Astrocyte (in vitro differentiated cells and primary cell): Measurements from ENCODE around the gene CDYL. TPM values are rescaled to one million over a fixed set of nuclear protein-coding genes. Genes with fewer than 3 reads are reported as not detected.

ENCODE experiments used
- DNase-seq: peaks from one replicate; pipeline ENCODE4 v3.0.0-alpha.2; 2010; ENCODE audit warnings: low read depth
- FAIRE-seq: peaks from 2 replicates; lab custom pipeline; 2011; peaks lifted over from hg19 to GRCh38; lab: Jason Lieb, UNC
- H2AFZ ChIP-seq: 2 replicates; pipeline ENCODE4 v1.6.0; 2012; ENCODE audit warnings: low read depth, low read length, inconsistent platforms
- H3K27ac ChIP-seq: 2 replicates; pipeline ENCODE4 v1.5.1; 2011; ENCODE audit warnings: low read depth, low read length, inconsistent platforms
- H3K27me3 ChIP-seq: 2 replicates; pipeline ENCODE4 v1.6.0; 2011; ENCODE audit warnings: low read length, inconsistent platforms; ENCODE audit not compliant: insufficient read depth
- H3K36me3 ChIP-seq: 2 replicates; pipeline ENCODE4 v1.5.1; 2011; ENCODE audit warnings: low read length, inconsistent platforms; ENCODE audit not compliant: insufficient read depth
- H3K4me1 ChIP-seq: 2 replicates; pipeline ENCODE4 v1.5.1; 2011; ENCODE audit warnings: low read length, inconsistent platforms; ENCODE audit not compliant: insufficient read depth
- H3K4me2 ChIP-seq: 2 replicates; pipeline ENCODE4 v1.6.0; 2012; ENCODE audit warnings: low read length, inconsistent platforms
- H3K4me3 ChIP-seq: 2 replicates; pipeline ENCODE4 v1.5.1; 2011; ENCODE audit warnings: low read depth, mild to moderate bottlenecking, low read length, inconsistent platforms; ENCODE audit not compliant: insufficient read depth
- H3K79me2 ChIP-seq: 2 replicates; pipeline ENCODE4 v1.6.0; 2012; ENCODE audit warnings: mild to moderate bottlenecking, low read length, inconsistent platforms; ENCODE audit not compliant: insufficient read depth
- H3K9ac ChIP-seq: 2 replicates; pipeline ENCODE4 v1.6.0; 2012; ENCODE audit warnings: mild to moderate bottlenecking, low read length, inconsistent platforms
- H3K9me3 ChIP-seq: 2 replicates; pipeline ENCODE4 v1.5.1; 2012; ENCODE audit warnings: low read depth, mild to moderate bottlenecking, low read length, inconsistent platforms; ENCODE audit not compliant: insufficient read depth
- H4K20me1 ChIP-seq: 2 replicates; pipeline ENCODE4 v1.6.0; 2012; ENCODE audit warnings: low read length, inconsistent platforms; ENCODE audit not compliant: insufficient read depth
- H3K27ac Mint-ChIP-seq: one replicate; pipeline ENCODE4 v1.8.0; 2021; ENCODE audit warnings: mild to moderate bottlenecking, mixed read lengths; ENCODE audit not compliant: unreplicated experiment
- H3K27me3 Mint-ChIP-seq: one replicate; pipeline ENCODE4 v1.8.0; 2021; ENCODE audit warnings: low read depth, mixed read lengths; ENCODE audit not compliant: unreplicated experiment
- H3K36me3 Mint-ChIP-seq: one replicate; pipeline ENCODE4 v1.8.0; 2021; ENCODE audit warnings: low read depth, mixed read lengths; ENCODE audit not compliant: unreplicated experiment
- H3K4me1 Mint-ChIP-seq: one replicate; pipeline ENCODE4 v1.8.0; 2021; ENCODE audit warnings: low read depth, mixed read lengths; ENCODE audit not compliant: unreplicated experiment
- H3K4me3 Mint-ChIP-seq: one replicate; pipeline ENCODE4 v1.8.0; 2021; ENCODE audit warnings: mild to moderate bottlenecking, moderate library complexity, mixed read lengths; ENCODE audit not compliant: unreplicated experiment
- H3K9me3 Mint-ChIP-seq: one replicate; pipeline ENCODE4 v1.8.0; 2021; ENCODE audit warnings: mild to moderate bottlenecking, mixed read lengths; ENCODE audit not compliant: unreplicated experiment
- CTCF ChIP-seq: IDR thresholded peaks from 2 replicates; pipeline ENCODE4 v1.5.1; 2011; ENCODE audit warnings: low read depth, mild to moderate bottlenecking, inconsistent platforms, low read length, moderate library complexity; ENCODE audit not compliant: insufficient read depth
- EZH2 ChIP-seq: IDR thresholded peaks from 2 replicates; pipeline ENCODE4 v1.6.1; 2012; ENCODE audit warnings: mild to moderate bottlenecking, low read length, inconsistent platforms; ENCODE audit not compliant: insufficient read depth
- total RNA-seq: library from RNA; stranded (reverse); gene quantifications from 2 replicates; pipeline ENCODE4 v1.2.1, GENCODE V29; 2021

Gene CDYL
- total RNA-seq, 1 donor from 2014 or later = 87.1 TPM

GRCh38 chr6:4794140-4794707 is 18.0 kb downstream of the CDYL start:
- Mint-ChIP-seq H3K4me3 (no peak overlapping the region), H3K4me1 (peaks cover 33% of the 10 kb centered on the region), H3K27ac (no peak overlapping the region), H3K27me3 (no peaks in the 10 kb centered on the region), H3K36me3 (no peaks in the 10 kb centered on the region), H3K9me3 (no peaks in the 10 kb centered on the region)
- Histone ChIP-seq H3K9ac (no peak overlapping the region), H3K4me3 (no peak overlapping the region), H3K4me2 (peak overlapping the region; percentile 0), H3K79me2 (peaks cover 96% of the 10 kb centered on the region), H3K27ac (no peak overlapping the region), H2AFZ (no peak overlapping the region), H3K4me1 (peaks cover 5% of the 10 kb centered on the region), H3K27me3 (no peaks in the 10 kb centered on the region), H4K20me1 (peaks cover 65% of the 10 kb centered on the region), H3K36me3 (no peaks in the 10 kb centered on the region), H3K9me3 (no peaks in the 10 kb centered on the region)
- DNase-seq (no peak), FAIRE-seq (no peak)
- TF ChIP-seq CTCF = no peak
- TF ChIP-seq EZH2 = no peak

DNA sequence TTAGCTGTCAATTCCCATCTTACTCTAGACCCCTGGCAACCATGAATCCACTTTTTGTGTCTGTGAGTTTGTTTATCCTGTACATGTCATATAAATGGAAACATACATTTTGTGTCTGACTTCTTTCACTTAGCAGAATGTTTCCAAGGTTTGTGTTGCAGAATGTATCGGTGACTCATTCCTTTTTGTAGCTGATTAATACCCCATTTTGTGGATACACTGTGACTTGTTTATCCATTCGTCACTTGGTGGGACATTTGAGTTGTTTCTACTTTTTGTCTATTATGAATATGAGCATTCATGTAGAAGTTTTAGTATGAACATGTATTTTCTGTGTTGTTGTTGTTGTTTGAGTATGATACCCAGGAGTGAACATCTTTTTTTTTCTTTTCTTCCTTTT is 21.4 kb downstream of the CDYL start:
- Histone ChIP-seq H4K20me1 (peaks cover 59% of the 10 kb centered on the region), H3K27me3 (no peaks in the 10 kb centered on the region), H3K4me3 (no peak overlapping the region), H3K36me3 (no peaks in the 10 kb centered on the region), H3K9me3 (no peaks in the 10 kb centered on the region), H3K27ac (no peak overlapping the region), H3K79me2 (peaks cover 100% of the 10 kb centered on the region), H2AFZ (no peak overlapping the region), H3K4me1 (peaks cover 5% of the 10 kb centered on the region), H3K9ac (no peak overlapping the region), H3K4me2 (peak overlapping the region; percentile 13)
- TF ChIP-seq EZH2 (no peak), CTCF (no peak)
- Mint-ChIP-seq H3K4me1 (peaks cover 25% of the 10 kb centered on the region), H3K27ac (peak overlapping the region; percentile 29), H3K27me3 (no peaks in the 10 kb centered on the region), H3K36me3 (no peaks in the 10 kb centered on the region), H3K4me3 (no peak overlapping the region), H3K9me3 (no peaks in the 10 kb centered on the region)
- FAIRE-seq (no peak), DNase-seq (no peak)

- H3K4me3 ChIP-seq = no peak overlapping the region
- no peak for FAIRE-seq
- H4K20me1 ChIP-seq = peaks cover 58% of the 10 kb centered on the region
- TF ChIP-seq EZH2 (no peak), CTCF (no peak)
- peaks cover 13% of the 10 kb centered on the region for H3K4me1 ChIP-seq
- H3K4me1 Mint-ChIP-seq = peaks cover 47% of the 10 kb centered on the region
- no peaks in the 10 kb centered on the region for H3K27me3 Mint-ChIP-seq
- H3K27ac ChIP-seq = no peak overlapping the region
- H3K36me3 Mint-ChIP-seq = no peaks in the 10 kb centered on the region
- H3K9me3 Mint-ChIP-seq = no peaks in the 10 kb centered on the region
- H3K9me3 ChIP-seq = no peaks in the 10 kb centered on the region
- H3K27me3 ChIP-seq = no peaks in the 10 kb centered on the region
- H3K36me3 ChIP-seq = no peaks in the 10 kb centered on the region
- no peak overlapping the region for H3K4me2 ChIP-seq
- no peak overlapping the region for H3K9ac ChIP-seq
- DNase-seq = no peak
- no peak overlapping the region for H2AFZ ChIP-seq
- H3K4me3 Mint-ChIP-seq = no peak overlapping the region
- H3K79me2 ChIP-seq = peaks cover 98% of the 10 kb centered on the region
- no peak overlapping the region for H3K27ac Mint-ChIP-seq
Observed at GRCh38 chr6:4799912-4800311, 23.7 kb downstream of the CDYL start.
